Adipose tissue (tissue), 3 donors: ENCODE measurements around the gene RAB26. TPM values are rescaled to one million over a fixed set of nuclear protein-coding genes. Genes with fewer than 3 reads are reported as not detected.

Experiments used
- H3K27ac ChIP-seq: one replicate; pipeline ENCODE4 v1.5.1; 2013; ENCODE audit warnings: low read depth, low read length
- WGBS, 3 donors: extraction: QIAGEN DNeasy Blood & Tissue Kit; methylation state at CpG; one replicate each; pipeline ENCODE4 v1.1.7; 2013; 5-methylcytosine and 5-hydroxymethylcytosine counted together
- polyA plus RNA-seq, 3 donors: library from polyadenylated mRNA; stranded (reverse); fragments of 200-250 nt; gene quantifications; one replicate each; pipeline ENCODE4 v1.2.3, GENCODE V29; 2013
- donor health status: healthy with polysubstance abuse.
- donor health status: Bipolar disorder and iron deficiency.
- donor health status: healthy.

The RAB26 gene
- polyA plus RNA-seq, 3 donors: 1.4 to 24.8 (median 1.9) TPM

DNA sequence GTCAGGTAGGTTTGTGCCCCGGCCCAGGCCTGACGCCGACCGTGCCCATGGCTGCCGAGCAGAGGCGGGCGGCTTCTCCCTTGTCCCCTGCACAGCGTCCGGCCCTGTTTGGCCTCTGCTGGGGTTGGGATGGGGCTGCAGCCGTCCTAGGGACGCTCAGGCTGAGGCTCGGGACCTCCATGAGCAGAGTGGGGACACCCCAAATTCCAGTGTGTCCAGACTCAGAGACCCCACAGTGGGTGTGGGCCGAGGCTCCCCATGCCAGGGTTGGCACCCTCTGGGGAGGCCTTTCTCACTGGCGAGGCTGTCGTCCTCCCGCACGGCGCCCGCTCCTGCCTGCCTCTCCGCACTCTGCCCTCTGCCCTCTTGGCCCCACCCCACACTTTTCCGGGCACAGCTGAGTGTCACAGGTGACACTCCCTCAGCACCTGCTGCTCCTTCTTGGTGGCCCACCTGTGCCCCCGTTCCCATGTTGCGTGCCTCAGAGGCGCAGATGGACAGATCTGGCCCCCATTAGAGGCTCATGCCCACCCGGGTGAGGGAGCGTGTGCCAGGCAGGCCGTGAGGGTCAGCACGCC, 23.3 kb downstream of the RAB26 start:
- no peak overlapping the region for H3K27ac ChIP-seq
- 92 to 96% (median 96%) methylated on average over 28 of the region's 28 CpGs for WGBS, 3 donors

DNA sequence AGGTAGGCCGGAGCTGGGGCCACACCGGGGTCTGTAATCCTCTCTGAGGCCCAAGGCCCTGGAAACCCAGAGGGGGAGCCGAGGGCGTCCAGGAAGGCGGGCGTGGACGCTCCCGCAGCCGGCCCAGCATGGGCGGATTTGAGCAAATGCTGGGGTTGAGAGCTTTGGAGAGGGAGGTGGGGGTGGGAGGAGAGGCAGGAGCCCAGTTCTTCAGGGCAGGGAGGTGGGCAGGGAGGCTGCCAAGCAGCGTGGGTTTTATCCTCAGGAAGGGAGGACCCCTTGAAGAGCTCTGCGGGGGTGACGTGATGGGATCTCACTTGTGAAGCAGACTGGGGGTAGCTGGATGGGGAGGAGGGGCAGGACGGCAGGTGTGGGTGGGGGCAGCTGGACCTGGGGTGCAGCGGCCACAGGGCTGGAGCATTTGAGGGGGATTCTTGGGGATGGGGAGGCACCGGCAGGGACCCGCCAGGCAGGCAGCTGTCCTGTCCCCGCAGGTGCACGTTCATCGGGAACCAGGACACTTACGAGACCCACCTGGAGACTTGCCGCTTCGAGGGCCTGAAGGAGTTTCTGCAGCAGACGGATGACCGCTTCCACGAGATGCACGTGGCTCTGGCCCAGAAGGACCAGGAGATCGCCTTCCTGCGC, 24.4 kb downstream of the RAB26 start:
- 90 to 92% (median 91%) methylated on average over 29 of the region's 29 CpGs for WGBS, 3 donors
- no peak overlapping the region for H3K27ac ChIP-seq

DNA sequence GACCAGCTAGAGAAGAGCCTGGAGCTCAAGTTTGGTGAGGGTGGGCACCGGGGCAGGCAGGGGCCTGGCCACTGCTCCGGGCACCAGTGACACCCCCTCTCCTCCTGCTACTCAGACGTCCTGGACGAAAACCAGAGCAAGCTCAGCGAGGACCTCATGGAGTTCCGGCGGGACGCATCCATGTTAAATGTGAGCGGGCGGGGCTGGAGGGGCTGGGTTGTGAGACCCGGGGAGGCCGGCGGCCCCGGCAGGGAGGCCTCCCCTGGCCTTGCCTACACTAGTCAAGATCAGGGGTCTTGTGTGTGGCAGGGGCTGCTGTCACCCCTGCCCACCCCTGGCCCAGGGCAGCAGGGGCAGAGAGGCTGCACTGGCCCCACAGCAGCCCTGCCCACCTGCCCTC, 24.9 kb downstream of the RAB26 start:
- 91 to 95% (median 92%) methylated on average over 10 to 14 of the region's 14 CpGs for WGBS, 3 donors
- H3K27ac ChIP-seq: no peak overlapping the region

DNA sequence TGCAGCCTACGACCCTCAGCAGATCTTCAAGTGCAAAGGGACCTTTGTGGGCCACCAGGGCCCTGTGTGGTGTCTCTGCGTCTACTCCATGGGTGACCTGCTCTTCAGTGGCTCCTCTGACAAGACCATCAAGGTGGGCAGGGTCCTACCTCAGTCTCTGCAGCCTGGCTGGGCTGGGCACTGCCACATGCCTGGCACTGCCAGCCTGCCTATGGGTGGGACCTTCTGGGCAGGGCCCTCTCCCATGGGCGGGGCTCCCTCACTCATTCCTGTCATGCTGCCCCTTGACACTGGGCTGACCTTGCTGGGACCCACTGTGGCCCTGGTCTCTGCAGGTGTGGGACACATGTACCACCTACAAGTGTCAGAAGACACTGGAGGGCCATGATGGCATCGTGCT, 25.5 kb downstream of the RAB26 start:
- WGBS, 3 donors: 91 to 97% (median 95%) methylated on average over 4 of the region's 4 CpGs

DNA sequence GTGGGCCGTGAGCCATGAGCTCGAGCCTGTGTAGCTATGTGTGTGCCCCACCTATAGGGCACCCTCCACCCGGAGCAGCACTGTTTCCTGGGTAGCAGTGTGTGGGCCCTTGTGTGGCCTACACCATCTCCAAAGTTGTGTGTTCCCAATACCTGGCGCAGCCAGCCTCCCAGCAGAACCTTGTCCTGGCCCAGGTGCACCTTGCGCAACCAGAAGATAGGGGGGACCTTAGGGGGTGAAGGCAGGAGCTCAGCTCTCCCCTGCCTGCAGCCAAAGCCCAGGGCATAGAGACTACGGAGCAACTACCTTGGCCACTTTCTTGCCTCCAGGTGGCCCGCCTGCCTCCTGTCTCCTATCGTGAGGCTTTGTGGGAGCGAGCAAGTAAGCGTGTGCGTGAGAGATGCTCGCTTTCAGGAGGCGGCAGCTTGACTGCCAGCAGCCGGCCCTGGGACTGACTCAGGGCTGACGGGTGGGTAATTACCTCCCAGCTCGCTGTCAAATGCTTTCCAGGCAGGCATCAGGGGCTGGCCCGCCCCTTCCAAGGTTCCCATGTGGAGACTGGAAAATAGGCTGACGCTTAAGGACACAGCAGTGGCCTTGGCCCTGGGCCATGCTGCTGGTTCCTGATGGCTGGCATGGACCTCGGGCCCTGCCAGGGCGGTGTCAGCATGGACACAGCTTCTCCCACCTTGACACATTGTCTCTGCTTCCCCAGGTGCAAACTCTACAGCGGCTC, 26.1 kb downstream of the RAB26 start:
- no peak overlapping the region for H3K27ac ChIP-seq
- WGBS, 3 donors: 87 to 95% (median 92%) methylated on average over 21 of the region's 21 CpGs

More for the DNA sequence above, 25.5 kb downstream of the RAB26 start:
- no peak overlapping the region for H3K27ac ChIP-seq

DNA sequence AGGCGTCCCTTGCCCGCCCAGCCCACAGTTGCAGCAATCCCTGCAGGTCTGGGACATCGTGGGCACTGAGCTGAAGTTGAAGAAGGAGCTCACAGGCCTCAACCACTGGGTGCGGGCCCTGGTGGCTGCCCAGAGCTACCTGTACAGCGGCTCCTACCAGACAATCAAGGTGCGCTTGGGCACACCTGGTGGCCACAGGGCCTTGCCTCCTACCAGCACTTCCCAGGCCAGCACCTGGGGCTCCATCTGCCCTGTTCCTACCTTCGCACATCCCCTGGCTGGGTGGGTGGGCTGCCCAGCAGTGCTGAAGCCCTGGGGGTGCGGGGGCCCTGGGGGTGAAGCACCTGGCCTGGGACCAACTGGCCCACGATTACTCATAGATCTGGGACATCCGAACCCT, 27.0 kb downstream of the RAB26 start:
- WGBS, 3 donors: 91 to 95% (median 95%) methylated on average over 10 of the region's 10 CpGs
- no peak overlapping the region for H3K27ac ChIP-seq

DNA sequence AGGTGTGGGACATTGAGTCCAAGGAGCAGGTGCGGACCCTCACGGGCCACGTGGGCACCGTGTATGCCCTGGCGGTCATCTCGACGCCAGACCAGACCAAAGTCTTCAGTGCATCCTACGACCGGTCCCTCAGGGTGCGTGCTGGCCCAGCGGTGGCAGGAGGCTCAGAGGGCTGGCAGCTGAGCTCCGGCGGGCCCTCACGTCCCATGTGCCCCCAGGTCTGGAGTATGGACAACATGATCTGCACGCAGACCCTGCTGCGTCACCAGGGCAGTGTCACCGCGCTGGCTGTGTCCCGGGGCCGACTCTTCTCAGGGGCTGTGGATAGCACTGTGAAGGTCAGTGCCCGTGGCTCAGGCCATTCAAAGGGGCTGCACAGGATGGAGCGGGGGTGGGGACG, 27.6 kb downstream of the RAB26 start:
- H3K27ac ChIP-seq: no peak overlapping the region
- WGBS, 3 donors: 93 to 96% (median 94%) methylated on average over 23 of the region's 23 CpGs

DNA sequence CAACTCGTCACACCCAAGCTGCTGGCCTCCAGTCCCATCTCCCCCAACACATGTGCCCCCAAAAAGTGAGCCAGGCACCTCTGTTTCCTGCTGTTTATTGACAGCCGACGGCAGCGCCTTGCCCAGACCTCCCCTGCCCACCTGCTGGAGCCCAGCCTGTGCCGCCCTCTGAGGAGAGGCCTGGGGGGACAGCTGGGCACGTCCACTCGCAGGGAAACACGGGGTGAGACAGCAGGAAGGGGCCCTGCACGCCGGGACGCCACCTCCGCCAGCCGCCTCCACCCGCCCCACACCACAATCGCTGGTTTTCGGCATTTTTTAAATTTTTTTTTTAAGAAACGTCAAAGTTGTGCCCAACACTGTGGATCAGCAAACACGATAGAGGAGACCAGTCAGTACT, 28.7 kb downstream of the RAB26 start:
- H3K27ac ChIP-seq: no peak overlapping the region
- whole genome bisulfite sequencing, 3 donors: 90 to 92% (median 91%) methylated on average over 18 of the region's 18 CpGs

DNA sequence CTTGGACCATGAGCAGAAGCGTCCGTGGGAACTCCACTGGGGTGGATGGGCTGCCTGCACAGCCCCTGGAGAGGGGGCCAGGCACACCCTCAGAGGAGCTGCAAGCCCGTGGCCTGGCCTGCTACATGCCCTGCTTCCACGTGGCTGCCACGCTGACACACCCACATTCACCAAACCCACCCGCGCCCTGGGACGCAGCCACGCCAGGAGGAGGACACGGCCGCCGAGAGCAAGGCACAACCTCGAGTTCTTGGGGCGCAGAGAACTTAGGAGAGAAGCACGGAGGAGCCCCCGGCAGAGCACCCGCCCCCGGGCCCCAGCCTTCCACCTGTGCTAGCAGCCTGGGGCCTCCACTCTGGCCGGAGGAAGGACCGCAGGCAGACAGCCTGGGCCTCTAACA, 29.1 kb downstream of the RAB26 start:
- no peak overlapping the region for H3K27ac ChIP-seq
- 93 to 94% (median 94%) methylated on average over 20 of the region's 20 CpGs for WGBS, 3 donors

DNA sequence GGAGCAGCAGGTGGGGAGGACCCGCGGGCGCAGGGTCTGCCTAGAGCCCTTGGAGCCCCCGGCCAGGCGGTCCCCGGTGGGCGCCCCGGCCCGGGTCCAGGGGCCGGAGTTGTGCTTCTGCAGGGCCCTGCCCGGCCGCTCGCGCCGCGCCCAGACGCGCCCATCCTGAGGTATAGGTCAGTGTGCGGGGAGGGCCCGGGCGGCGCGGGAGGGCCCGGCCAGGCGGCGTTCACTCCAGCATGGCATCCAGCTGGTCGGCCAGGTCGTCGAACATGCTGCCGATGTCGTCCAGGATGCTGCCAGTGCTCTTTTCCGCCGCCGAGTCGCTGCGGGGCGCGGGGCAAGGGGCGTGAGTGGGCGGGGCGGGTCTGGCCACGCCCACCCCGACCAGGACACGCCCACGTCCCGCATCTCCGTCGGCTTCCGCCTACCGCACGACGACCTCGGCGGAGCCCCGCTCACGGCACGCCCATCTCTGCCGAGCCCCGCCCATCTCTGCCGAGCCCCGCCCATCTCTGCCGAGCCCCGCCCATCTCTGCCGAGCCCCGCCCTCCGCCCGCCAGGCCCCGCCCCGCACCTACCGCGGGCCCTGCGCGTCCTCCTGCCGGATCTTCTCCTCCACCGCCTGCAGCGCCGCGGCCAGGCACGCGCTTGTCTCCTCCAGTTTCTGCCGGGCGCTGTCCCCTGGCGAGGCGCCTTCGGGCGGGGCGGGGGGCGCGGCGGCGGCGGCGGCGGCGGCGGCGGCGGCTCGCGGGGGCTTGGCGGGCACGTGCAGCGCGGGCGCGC, 30.1 kb downstream of the RAB26 start:
- WGBS, 3 donors: 33 to 41% (median 37%) methylated on average over 46 to 105 of the region's 106 CpGs
- H3K27ac ChIP-seq: no peak overlapping the region

DNA sequence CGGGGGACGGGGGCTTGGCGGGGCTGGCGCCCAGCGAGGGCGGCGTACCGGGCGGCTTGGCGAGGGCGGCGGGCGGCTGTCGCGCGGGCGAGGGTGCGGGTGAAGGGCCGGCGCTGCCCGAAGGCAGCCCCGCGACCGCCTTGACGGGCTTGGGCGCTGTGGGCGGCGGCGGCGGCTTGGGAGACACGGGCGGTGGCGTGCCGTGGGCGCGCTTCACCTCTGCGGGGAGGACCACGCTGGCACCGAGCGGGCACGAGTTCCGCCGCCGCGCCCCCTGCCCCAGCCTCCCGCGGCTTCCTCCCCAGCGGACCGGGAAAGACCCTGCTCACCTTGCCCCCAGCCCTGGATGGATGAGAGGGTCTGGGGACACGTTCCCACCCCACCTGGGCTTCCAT, 30.7 kb downstream of the RAB26 start:
- 26 to 61% (median 44%) methylated on average over 38 of the region's 50 CpGs for WGBS, 3 donors

DNA sequence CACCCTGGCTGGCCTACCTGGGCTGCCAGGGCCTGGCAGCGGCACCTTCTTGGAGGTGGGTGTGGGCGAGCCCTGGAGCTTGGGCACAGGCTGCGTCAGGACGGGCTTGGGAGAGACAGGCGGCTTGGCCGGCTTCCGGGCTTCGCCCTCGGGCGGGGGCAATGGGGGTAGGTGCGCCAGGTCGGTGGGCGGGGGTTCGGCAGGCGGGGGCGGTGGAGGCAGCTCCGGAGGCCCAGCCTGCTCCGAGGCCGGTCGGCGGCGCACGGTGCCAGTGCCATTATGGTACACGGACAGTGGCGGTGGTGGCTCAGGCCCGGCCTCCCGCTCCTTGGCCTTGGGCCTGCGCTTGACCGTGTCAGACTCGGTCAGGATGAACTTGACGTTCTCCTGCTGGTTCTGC, 31.2 kb downstream of the RAB26 start:
- H3K27ac ChIP-seq: no peak overlapping the region
- WGBS, 3 donors: 96 to 97% (median 97%) methylated on average over 23 to 31 of the region's 31 CpGs

More for the DNA sequence above, 30.7 kb downstream of the RAB26 start:
- H3K27ac ChIP-seq: no peak overlapping the region

DNA sequence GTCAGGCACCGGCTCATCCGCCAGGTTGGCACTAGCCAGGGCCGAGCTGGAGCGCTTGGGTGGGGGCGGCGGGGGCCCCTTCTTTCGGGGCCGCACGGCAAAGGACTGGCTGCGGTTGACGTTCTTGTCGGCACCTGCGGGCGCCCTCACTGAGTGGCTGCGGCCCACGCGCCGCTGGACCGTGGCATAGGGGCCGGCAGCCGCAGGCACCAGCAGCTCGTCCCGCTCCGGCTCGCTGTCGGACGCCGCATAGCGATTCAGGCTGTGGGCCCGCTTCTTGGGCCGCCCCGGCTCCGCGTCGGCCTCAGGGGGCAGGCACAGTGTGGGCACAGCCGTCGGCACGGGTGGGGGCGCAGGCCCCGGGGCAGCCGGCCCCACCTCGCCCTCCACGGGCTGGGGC, 32.0 kb downstream of the RAB26 start:
- no peak overlapping the region for H3K27ac ChIP-seq
- 94 to 95% (median 95%) methylated on average over 34 to 43 of the region's 43 CpGs for WGBS, 3 donors

DNA sequence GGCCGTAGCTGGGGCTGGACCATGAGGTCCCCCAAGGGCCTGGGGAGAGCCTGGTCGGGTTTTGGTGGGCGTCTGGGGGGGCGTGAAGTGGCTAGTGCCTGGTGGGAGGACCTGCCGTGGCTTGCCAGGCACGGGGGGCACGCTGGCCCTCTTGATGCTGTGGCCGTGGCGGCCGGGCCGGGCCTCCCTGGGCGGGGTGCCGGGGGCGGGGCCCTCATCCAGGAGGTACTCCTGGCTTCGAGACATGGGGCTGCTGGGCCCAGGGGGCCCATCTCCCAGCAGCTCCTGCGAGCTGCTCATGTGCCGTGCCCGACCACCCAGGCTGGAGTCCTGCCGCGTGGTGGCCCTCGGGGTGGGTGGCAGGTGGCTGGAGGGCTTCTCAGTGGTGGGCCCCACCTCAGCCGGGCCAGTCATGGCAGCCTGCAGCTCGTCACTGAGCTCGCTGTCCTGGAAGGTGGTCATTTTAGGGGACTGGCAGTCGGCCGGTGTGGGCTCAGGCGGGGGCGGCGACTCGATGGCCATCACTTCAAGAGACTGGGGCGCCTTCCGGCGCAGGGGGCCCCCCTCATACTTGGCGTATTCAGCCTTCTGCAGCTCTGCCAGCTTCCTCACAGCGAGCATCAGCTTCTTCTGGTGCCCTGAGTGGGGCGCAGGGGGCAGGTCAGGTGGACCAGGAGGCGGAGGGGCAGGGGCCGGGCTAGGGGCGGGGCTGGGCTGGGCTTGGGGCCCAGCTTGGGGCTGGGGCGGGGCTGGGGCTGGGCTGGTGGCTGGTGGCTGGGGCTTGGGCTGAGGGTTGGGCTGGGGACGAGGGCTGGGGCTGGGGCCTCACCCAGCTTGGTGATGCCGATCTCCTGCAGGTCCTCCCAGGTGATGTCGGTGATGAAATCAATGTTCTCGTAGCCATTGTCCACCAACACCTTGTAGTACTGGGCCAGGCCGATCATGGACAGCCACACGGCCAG, 32.8 kb downstream of the RAB26 start:
- H3K27ac ChIP-seq: no peak overlapping the region
- 83 to 91% (median 85%) methylated on average over 39 to 46 of the region's 46 CpGs for WGBS, 3 donors

DNA sequence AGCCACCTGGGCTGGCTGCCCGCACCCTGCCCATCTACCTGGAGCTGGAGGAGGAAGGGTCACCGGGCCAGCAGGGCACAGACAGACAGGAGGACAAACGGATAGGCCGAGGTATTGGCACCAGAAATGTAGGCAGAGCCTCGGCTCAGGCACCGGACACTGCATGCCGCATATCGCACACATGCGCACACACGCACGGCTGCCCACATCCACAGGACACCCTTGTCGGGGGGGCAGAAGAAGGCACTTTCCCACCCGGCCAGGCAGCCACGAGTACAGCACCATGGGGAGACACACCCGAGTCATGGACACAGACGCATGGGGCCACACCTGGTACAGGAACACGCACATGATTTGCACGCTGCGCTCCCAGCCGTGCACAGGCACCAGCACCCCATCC, 33.5 kb downstream of the RAB26 start:
- H3K27ac ChIP-seq: no peak overlapping the region
- 90 to 92% (median 91%) methylated on average over 20 of the region's 20 CpGs for WGBS, 3 donors

DNA sequence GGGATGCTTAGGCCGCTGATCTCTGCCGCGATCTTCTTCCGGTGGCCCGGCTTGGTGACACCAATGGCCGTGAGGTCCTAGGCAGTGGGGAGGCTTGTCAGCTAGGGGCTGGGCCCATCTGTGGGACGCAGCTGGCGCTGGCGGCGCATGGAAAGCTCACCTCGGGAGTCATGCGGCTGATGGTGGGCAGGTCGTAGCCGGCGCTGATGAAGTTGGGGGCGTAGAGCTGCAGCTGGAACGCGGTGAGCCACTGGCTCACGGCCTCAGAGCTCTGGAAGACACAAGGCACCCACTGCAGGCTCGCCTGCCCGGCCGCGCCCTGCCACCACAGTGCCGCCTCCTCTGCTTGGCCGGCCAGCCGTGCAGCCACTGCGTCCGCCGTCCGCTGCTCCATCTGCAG, 35.2 kb downstream of the RAB26 start:
- 91 to 93% (median 91%) methylated on average over 23 to 30 of the region's 30 CpGs for WGBS, 3 donors
- no peak overlapping the region for H3K27ac ChIP-seq

DNA sequence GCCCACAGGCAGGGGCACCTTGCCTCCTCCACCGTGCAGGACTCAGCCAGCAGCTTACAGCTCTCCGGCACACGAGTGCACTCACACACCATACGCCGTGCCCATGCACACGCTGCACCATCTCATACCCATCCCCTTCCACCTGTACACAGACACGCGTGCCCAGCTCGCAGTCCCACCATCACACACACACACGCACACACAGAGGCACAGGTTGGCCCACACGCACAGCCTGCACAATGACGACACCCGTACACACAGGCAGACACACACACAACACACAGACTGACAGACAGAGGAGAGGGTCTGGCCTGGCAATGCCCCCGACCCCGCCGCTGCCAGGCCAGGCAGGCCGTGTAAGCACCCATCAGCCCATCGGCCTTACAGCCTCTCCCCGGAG, 35.9 kb downstream of the RAB26 start:
- WGBS, 3 donors: 83 to 90% (median 87%) methylated on average over 17 to 19 of the region's 19 CpGs
- H3K27ac ChIP-seq: no peak overlapping the region

DNA sequence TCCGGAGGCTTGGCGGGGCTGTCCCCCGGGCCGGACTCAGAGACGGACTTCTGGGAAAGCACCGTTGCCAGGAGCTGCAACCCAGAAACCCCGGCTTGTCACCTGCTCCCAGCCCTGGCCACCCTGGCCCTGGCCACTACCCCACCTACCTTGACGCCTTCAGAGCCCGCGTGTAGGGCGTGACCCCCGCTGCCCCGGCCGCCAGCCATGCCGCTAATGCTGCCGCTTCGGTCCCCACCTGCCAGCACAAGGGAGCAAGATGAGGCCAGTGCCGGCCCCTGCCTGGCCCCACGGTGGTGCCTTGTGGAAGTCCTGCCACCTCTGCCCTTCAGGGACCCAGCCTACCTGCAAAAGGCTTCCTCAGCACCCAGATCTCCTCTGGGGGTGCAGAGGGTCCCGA, 36.5 kb downstream of the RAB26 start:
- no peak overlapping the region for H3K27ac ChIP-seq
- 80 to 87% (median 82%) methylated on average over 19 to 20 of the region's 20 CpGs for WGBS, 3 donors
